ENCODE data around the gene RAB7A.

GRCh38 chr3:128679338-128679737 lies 46.6 kb upstream of the RAB7A start:
- TF ChIP-seq POLR2AphosphoS5 (IDR thresholded peaks at IDR 0.05; ENCODE audit: low read depth, low read length) (no peak), POLR2A (IDR thresholded peaks at IDR 0.05; ENCODE audit: low read depth, low read length) (no peak)

Measured in GM12892 (cell line).